Muscle layer of colon (tissue), 2 donors: Measurements from ENCODE around the gene CFAP92.

Experiments used
- H3K27ac ChIP-seq: one replicate; pipeline ENCODE4 v1.7.0; 2013; ENCODE audit warnings: low read depth, mild to moderate bottlenecking, low read length, moderate library complexity
- H3K27me3 ChIP-seq, 2 donors: one replicate each; pipeline ENCODE4 v1.7.0; 2013; ENCODE audit warnings: low read length in 2 of 2, mild to moderate bottlenecking in 2 of 2; ENCODE audit not compliant: insufficient read depth in 2 of 2, control insufficient read depth in 1 of 2
- H3K36me3 ChIP-seq: one replicate; pipeline ENCODE4 v1.7.0; 2013; ENCODE audit warnings: mild to moderate bottlenecking, low read length; ENCODE audit not compliant: insufficient read depth
- H3K4me1 ChIP-seq: one replicate; pipeline ENCODE4 v1.7.0; 2013; ENCODE audit warnings: mild to moderate bottlenecking, low read length; ENCODE audit not compliant: insufficient read depth
- H3K4me3 ChIP-seq, 2 donors: one replicate each; pipeline ENCODE4 v1.7.0; 2013; ENCODE audit warnings: low read length in 2 of 2, low read depth in 1 of 2, mild to moderate bottlenecking in 1 of 2, moderate library complexity in 1 of 2
- H3K9ac ChIP-seq: one replicate; pipeline ENCODE4 v1.7.0; 2013; ENCODE audit warnings: low read length
- H3K9me3 ChIP-seq: one replicate; pipeline ENCODE4 v1.7.0; 2013; ENCODE audit warnings: mild to moderate bottlenecking, low read length
- donor health status: abdominal sarcoma.
- donor health status: Adenocarcinoma of cecum.

CFAP92 gene

DNA sequence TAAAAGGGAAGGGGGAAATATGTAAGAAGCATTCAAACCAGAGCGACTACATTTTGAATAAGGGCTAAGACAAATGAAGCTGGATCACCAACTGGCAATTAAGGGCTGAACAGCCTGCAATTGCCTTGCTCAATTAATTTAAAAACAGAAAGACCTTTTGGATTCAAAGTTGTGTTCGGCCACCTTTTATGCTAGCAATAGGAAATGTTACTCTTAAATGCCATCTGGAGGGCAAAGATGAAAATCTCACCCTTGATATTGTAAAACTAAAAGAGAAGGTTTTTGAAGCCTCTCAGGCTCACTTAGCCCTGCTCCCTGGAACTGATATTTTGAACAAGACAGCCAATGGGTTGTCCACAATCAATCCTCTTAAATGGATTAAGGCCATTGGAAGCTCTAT is 70.3 kb downstream of the CFAP92 start:
- Histone ChIP-seq H3K27ac (no peak overlapping the region), H3K9ac (no peak overlapping the region), H3K4me3 (no peak overlapping the region), H3K9me3 (no peaks in the 10 kb centered on the region), H3K36me3 (no peaks in the 10 kb centered on the region), H3K4me1 (no peaks in the 10 kb centered on the region), H3K27me3 (no peaks in the 10 kb centered on the region)

GRCh38 chr3:128922804-128923459 is 70.9 kb downstream of the CFAP92 start:
- Histone ChIP-seq H3K4me1 (no peaks in the 10 kb centered on the region), H3K27ac (no peak overlapping the region), H3K36me3 (no peaks in the 10 kb centered on the region), H3K27me3 (no peaks in the 10 kb centered on the region), H3K4me3 (no peak overlapping the region), H3K9ac (no peak overlapping the region), H3K9me3 (no peaks in the 10 kb centered on the region)

- no peak overlapping the region for H3K9ac ChIP-seq
- no peaks in the 10 kb centered on the region for H3K4me1 ChIP-seq
- no peaks in the 10 kb centered on the region for H3K27me3 ChIP-seq
- H3K9me3 ChIP-seq = no peaks in the 10 kb centered on the region
- peaks cover 13% of the 10 kb centered on the region for H3K36me3 ChIP-seq
- no peak overlapping the region for H3K4me3 ChIP-seq
- H3K27ac ChIP-seq = no peak overlapping the region
These were observed 73.9 kb downstream of the CFAP92 start for GRCh38 chr3:128919988-128920387.

GRCh38 chr3:128917291-128917690 is 76.6 kb downstream of the CFAP92 start:
- no peaks in the 10 kb centered on the region for H3K4me1 ChIP-seq
- H3K4me3 ChIP-seq = no peak overlapping the region
- peaks cover 37% of the 10 kb centered on the region for H3K36me3 ChIP-seq
- H3K9me3 ChIP-seq = no peaks in the 10 kb centered on the region
- no peak overlapping the region for H3K9ac ChIP-seq
- H3K27ac ChIP-seq = no peak overlapping the region
- no peaks in the 10 kb centered on the region for H3K27me3 ChIP-seq

GRCh38 chr3:128914966-128915645 is 78.8 kb downstream of the CFAP92 start:
- Histone ChIP-seq H3K4me1 (no peaks in the 10 kb centered on the region), H3K9me3 (no peaks in the 10 kb centered on the region), H3K4me3 (no peak overlapping the region), H3K27ac (no peak overlapping the region), H3K27me3 (no peaks in the 10 kb centered on the region), H3K36me3 (peaks cover 51% of the 10 kb centered on the region), H3K9ac (no peak overlapping the region)

- Histone ChIP-seq H3K4me3 (no peak overlapping the region), H3K9ac (no peak overlapping the region), H3K9me3 (no peaks in the 10 kb centered on the region), H3K4me1 (no peaks in the 10 kb centered on the region), H3K27me3 (no peaks in the 10 kb centered on the region), H3K27ac (no peak overlapping the region), H3K36me3 (peaks cover 82% of the 10 kb centered on the region)
These were observed 82.0 kb downstream of the CFAP92 start for GRCh38 chr3:128911911-128912310.

DNA sequence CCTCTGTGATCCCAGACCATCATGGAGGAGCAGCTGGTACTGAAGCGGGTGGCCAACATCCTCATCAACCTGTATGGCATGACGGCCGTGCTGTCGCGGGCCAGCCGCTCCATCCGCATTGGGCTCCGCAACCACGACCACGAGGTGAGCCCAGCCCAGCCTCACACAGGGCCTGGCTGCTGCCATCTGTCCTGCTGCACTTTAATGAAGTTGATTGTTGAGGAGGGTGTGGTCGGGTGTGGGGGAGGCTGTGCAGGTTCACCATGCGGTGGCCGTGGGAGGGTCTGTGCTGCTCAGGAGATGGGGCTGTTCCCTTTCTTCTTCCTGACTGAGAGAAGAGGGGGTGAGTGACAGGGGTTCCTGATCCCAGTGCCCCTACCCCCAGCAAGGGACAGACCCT is 83.9 kb downstream of the CFAP92 start:
- Histone ChIP-seq H3K4me3 (no peak overlapping the region), H3K4me1 (no peaks in the 10 kb centered on the region), H3K27ac (no peak overlapping the region), H3K36me3 (peaks cover 88% of the 10 kb centered on the region), H3K27me3 (no peaks in the 10 kb centered on the region), H3K9me3 (no peaks in the 10 kb centered on the region), H3K9ac (no peak overlapping the region)

DNA sequence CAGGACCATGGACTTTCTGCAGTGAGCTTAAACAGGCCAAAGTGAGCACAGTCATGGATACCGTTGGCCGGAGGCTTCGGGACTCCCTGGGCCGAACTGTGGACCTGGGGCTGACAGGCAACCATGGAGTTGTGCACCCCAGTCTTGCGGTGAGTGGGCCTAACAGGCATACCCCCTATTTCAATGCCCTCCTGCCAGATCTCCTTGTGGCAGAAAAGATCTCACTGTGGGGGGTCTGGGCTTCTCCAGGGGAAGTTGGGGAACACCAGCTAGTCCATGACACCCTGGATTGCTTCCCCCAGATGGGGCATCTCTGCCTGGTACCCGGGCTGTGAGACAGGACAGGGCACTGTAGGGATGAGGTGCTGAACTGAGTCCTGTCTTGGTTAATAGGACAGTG is 84.9 kb downstream of the CFAP92 start:
- H3K4me1 ChIP-seq = no peaks in the 10 kb centered on the region
- H3K27me3 ChIP-seq = no peaks in the 10 kb centered on the region
- peaks cover 90% of the 10 kb centered on the region for H3K36me3 ChIP-seq
- H3K27ac ChIP-seq = no peak overlapping the region
- no peaks in the 10 kb centered on the region for H3K9me3 ChIP-seq
- no peak overlapping the region for H3K9ac ChIP-seq
- H3K4me3 ChIP-seq = no peak overlapping the region

DNA sequence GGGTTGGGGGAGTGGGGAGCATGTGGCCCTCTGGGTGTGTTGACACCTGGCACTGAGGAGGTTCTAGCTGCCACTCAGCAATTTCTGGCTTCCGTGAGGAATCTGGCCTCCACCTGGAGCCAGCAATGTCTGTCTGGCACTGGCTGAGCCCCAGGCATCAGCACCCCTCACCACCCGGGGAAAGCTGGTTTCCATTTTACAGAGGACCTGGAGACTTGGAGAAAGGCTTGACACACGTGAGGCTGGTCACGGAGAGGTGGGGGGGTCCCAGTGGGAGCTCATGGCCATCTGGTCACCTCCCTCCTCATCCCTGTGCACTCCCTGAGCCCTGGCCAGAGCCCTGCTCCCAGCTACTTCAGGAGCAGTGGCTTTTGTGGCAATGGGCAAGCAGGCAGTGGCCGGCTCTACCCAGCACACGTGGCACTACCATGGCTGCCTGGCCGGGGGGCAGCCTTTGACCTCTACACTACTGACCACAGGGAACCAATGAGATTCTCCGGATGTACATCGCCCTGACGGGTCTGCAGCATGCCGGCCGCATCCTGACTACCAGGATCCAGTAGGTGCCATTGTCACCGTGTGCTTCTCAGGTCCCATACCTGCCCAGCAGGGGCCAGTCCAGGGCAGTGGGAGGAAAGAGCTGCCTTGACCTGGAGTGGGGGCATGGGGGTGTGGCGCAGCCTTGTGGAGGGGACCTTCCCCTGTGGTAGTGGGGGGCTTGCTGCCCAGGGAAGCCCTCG is 86.0 kb downstream of the CFAP92 start:
- no peak overlapping the region for H3K27ac ChIP-seq
- no peaks in the 10 kb centered on the region for H3K27me3 ChIP-seq
- H3K4me1 ChIP-seq = no peaks in the 10 kb centered on the region
- no peak overlapping the region for H3K4me3 ChIP-seq
- no peak overlapping the region for H3K9ac ChIP-seq
- H3K9me3 ChIP-seq = no peaks in the 10 kb centered on the region
- H3K36me3 ChIP-seq = peaks cover 90% of the 10 kb centered on the region

- H3K4me3 ChIP-seq = no peak overlapping the region
- H3K9ac ChIP-seq = no peak overlapping the region
- H3K27ac ChIP-seq = no peak overlapping the region
- peaks cover 90% of the 10 kb centered on the region for H3K36me3 ChIP-seq
- no peaks in the 10 kb centered on the region for H3K27me3 ChIP-seq
- no peaks in the 10 kb centered on the region for H3K4me1 ChIP-seq
- no peaks in the 10 kb centered on the region for H3K9me3 ChIP-seq
These were observed 86.9 kb downstream of the CFAP92 start for GRCh38 chr3:128906804-128907525.

DNA sequence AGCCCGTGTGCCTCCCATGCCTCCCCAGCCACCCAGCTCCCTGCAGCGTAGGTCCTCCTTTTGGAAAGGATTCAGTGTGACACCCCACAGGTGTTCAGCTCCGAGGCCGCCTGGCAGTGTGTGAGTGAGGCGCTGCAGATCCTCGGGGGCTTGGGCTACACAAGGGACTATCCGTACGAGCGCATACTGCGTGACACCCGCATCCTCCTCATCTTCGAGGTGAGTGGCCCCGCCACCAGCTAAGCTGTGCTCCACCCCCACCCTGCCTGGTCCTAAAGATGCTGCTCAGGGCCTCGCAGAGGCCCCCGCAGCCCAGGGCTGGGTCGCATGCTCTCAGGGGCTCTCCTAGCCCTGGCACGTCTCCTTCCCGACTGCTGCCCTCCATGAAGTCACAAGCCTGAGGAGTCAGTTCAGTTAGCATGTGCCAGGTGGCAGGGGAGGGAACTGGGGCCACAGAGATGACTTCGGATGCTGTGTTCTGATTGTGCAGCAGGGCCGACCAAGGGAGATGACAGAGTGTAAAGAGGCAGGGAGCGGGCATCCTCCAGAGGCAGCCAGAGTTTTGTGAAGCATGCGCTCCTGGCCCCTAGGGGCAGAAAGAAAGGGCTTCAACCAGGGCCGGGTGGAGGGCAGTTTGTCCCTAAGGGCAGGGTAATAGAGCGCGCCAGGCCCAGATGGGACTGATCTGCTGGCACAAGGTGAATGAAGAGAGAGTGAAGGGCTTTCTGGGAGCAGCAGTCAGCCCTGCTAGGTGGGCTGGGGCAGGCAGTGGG is 87.7 kb downstream of the CFAP92 start:
- Histone ChIP-seq H3K9me3 (no peaks in the 10 kb centered on the region), H3K27me3 (no peaks in the 10 kb centered on the region), H3K4me3 (no peak overlapping the region), H3K27ac (no peak overlapping the region), H3K9ac (no peak overlapping the region), H3K36me3 (peaks cover 92% of the 10 kb centered on the region), H3K4me1 (no peaks in the 10 kb centered on the region)
